GM20000 (cell line): ENCODE data around the gene CNNM3.

Experiments
- DNase-seq: peaks from one replicate; pipeline ENCODE4 v3.0.0; 2012; ENCODE audit warnings: low spot score
- TF ChIP-seq, protein P1 (sequence below): IDR thresholded peaks from 2 replicates; pipeline ENCODE4 v1.5.1; 2012; ENCODE audit warnings: mild to moderate bottlenecking, control low read depth; ENCODE audit errors: extremely low read depth, missing control alignments

Gene CNNM3

DNA sequence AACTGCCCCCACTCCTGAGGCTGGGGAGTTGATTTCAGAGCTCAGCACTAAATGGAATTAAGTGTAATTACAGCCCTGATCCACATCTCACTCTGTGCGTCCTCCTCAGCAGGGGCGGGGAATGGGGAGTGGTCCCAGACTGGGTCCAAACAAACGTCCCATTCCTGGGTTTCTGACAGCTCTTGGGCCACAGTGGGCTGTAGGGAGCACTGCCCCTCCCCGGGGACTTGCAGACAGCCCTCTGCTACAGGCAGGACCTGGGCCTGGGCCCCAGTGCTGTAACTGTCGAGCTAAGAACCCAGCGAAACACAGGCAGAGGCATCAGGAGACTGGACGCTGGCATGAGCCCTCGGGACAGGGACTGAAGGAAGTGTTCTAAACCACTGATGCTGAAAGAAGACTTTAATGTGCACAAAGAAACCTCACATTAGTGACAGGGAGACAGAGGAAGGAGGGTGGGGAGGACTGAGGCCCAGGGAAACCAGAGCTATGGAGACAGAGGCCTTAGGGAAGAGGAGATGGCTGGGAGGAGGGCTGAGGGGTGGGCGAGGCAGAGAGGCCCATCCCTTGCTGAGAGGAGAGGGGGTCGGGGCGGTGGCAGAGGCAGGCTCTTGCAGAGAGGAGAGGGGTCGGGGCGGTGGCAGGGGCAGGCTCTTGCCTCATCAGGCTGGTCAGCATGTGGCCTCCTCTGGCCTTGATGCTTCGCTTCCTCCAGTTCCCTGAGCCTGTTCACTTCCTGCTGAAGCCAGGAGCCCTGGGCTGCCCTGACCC is 59.6 kb downstream of the CNNM3 start:
- DNase-seq = no peak

DNA sequence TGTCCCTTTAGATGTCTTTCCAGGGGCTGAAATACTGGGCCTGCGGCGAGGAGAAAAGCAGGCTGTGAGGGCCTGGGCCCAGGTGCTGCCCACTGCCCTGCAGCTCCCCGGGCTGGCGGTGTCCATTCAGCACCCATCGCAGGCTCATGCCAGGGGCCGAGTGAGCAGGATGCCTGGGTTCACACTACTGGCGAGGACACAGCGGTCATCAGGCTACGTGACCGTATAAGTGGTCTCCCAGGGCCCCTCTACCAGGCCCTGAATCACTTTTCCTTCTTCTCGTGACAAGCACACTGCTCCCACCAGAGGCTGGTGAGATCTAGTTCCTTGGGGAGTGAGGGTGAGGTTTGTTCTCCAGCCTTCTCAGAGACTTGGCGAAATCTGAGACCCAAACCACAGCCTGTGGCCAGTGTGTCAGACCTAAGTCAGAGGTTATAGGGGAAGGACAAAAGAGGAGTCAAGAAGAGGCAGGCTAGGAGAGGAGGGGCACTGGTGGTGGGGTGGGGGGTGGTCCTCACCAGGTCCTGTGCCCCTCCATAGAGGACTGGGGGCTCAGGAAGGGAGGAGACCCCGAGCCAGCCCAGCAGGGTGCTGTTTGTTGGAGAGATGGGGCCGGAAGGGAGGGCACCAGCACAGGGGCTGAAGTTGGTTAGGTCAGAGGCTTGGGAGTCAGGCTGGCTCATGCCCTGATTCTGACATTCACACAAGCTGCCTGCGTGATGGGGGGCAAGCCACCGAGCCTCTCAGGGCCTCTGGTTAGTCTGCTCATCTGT is 60.4 kb downstream of the CNNM3 start:
- no peak for DNase-seq
- TF ChIP-seq, protein P1, sequence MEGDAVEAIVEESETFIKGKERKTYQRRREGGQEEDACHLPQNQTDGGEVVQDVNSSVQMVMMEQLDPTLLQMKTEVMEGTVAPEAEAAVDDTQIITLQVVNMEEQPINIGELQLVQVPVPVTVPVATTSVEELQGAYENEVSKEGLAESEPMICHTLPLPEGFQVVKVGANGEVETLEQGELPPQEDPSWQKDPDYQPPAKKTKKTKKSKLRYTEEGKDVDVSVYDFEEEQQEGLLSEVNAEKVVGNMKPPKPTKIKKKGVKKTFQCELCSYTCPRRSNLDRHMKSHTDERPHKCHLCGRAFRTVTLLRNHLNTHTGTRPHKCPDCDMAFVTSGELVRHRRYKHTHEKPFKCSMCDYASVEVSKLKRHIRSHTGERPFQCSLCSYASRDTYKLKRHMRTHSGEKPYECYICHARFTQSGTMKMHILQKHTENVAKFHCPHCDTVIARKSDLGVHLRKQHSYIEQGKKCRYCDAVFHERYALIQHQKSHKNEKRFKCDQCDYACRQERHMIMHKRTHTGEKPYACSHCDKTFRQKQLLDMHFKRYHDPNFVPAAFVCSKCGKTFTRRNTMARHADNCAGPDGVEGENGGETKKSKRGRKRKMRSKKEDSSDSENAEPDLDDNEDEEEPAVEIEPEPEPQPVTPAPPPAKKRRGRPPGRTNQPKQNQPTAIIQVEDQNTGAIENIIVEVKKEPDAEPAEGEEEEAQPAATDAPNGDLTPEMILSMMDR = no peak

More for the DNA sequence above, 59.6 kb downstream of the CNNM3 start:
- TF ChIP-seq, protein P1 = no peak

- TF ChIP-seq, protein P1 = no peak
- DNase-seq = no peak
These were observed 61.0 kb downstream of the CNNM3 start for GRCh38 chr2:96877042-96877451.

GRCh38 chr2:96877631-96878092 is 61.6 kb downstream of the CNNM3 start:
- DNase-seq = no peak
- TF ChIP-seq, protein P1 = no peak

- TF ChIP-seq, protein P1 = no peak
- no peak for DNase-seq
These were observed 62.1 kb downstream of the CNNM3 start for GRCh38 chr2:96878171-96878570.

DNA sequence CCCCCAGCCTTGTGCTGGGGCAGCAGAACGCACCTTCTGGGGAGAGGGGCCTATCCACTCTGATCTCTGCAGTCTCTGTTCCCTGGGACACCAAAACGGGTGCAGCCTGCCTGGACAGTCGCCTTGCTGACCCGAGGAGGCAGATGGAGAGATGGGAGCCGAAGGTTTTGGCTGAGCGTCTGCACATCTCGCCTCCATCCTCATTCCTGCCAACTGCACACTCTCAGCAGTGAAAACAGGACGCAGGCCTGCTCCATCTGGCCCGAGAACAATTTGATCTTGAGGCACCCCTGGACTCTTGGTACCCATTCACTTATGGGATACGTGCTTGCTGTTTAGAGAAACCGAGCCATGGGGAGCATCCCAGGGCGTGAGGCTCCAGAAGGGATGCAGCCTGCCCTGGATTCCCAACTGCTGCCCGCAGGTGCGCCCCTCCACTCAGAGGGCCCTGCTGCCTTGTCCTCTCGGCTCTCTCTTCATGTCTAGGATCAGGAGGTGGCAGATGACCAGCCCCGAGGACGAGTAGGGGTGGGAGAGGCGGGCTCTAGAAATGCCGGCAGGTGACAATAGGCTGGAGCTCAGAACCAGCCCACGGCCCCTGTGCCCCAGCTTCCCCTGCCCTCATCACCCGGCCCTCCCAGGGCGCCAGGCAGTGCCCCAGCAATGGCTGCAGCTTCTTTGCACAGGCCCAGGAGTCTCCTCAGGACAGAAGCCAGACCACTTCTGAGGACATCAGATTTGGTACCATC is 62.9 kb downstream of the CNNM3 start:
- DNase-seq = no peak
- TF ChIP-seq, protein P1 = no peak
